H1 (cell line): Measurements from ENCODE around the gene SNRK. TPM values are rescaled to one million over a fixed set of nuclear protein-coding genes. Genes with fewer than 3 reads are reported as not detected.

Experiments used
- CTCF ChIA-PET: fragments of 300-600 bp; sonication (Branson Sonifier 250); formaldehyde crosslinking; loops from one replicate; lab custom pipeline; 2021; ENCODE audit not compliant: partially characterized antibody; lab: Charles Lee
- POLR2A ChIA-PET: fragments of 300-600 bp; sonication (Branson Sonifier 250); formaldehyde crosslinking; loops from one replicate; lab custom pipeline; 2021; ENCODE audit warnings: inconsistent platforms; ENCODE audit not compliant: partially characterized antibody; lab: Charles Lee
- DNase-seq, 2 experiments: peaks; one replicate each; pipeline versions ENCODE4 v3.0.0 to v3.0.0-alpha.2; 2010 to 2022; ENCODE audit warnings: low spot score in 2 of 2, low read depth in 1 of 2, mixed read lengths in 1 of 2
- FAIRE-seq: peaks from 2 replicates; lab custom pipeline; 2011; peaks lifted over from hg19 to GRCh38; lab: Jason Lieb, UNC
- H2AFZ ChIP-seq: 2 replicates; pipeline ENCODE4 v1.8.1; 2012; ENCODE audit warnings: low read length, inconsistent platforms
- H2AK5ac ChIP-seq: 2 replicates; pipeline ENCODE4 v1.6.1; 2013; ENCODE audit warnings: low read depth, low read length
- H2BK120ac ChIP-seq: replicated peaks from 2 replicates; pipeline ENCODE3; 2013; ENCODE audit warnings: low read depth, low read length, inconsistent platforms
- H2BK12ac ChIP-seq: 2 replicates; pipeline ENCODE4 v1.6.1; 2013; ENCODE audit warnings: low read depth, low read length
- H2BK15ac ChIP-seq: 2 replicates; pipeline ENCODE4 v1.6.1; 2013; ENCODE audit warnings: low read length
- H2BK20ac ChIP-seq: 2 replicates; pipeline ENCODE4 v1.6.1; 2013; ENCODE audit warnings: low read length
- H2BK5ac ChIP-seq: 2 replicates; pipeline ENCODE4 v1.6.1; 2013; ENCODE audit warnings: low read depth, low read length
- H3K14ac ChIP-seq: 2 replicates; pipeline ENCODE4 v1.6.1; 2013; ENCODE audit warnings: inconsistent platforms; ENCODE audit not compliant: insufficient read length
- H3K18ac ChIP-seq: 2 replicates; pipeline ENCODE4 v1.6.1; 2013; ENCODE audit warnings: low read length; ENCODE audit errors: extremely low read depth
- H3K23ac ChIP-seq: 2 replicates; pipeline ENCODE4 v1.6.1; 2013; ENCODE audit warnings: inconsistent platforms; ENCODE audit not compliant: insufficient read length
- H3K23me2 ChIP-seq: 2 replicates; pipeline ENCODE4 v1.6.1; 2013; ENCODE audit warnings: low read depth, low read length
- H3K27ac ChIP-seq: 2 replicates; pipeline ENCODE4 v1.6.1; 2011; ENCODE audit warnings: low read depth, low read length, inconsistent platforms
- H3K27me3 ChIP-seq, 4 experiments: replicated peaks in 1 of 4; 1 replicate in 1 of 4; 2 replicates in 3 of 4; pipeline versions ENCODE4 v1.6.1 to v1.8.1; 2011 to 2013; ENCODE audit warnings: low read length in 3 of 4, mild to moderate bottlenecking in 3 of 4, inconsistent platforms in 2 of 4, mixed read lengths in 2 of 4, moderate library complexity in 1 of 4; ENCODE audit not compliant: control insufficient read depth in 3 of 4, insufficient read depth in 3 of 4; ENCODE audit errors: extremely low read depth in 1 of 4
- H3K36me3 ChIP-seq, 4 experiments: 2 replicates each; pipeline versions ENCODE4 v1.6.1 to v1.8.1; 2011 to 2013; ENCODE audit warnings: mild to moderate bottlenecking in 4 of 4, low read length in 3 of 4, moderate library complexity in 2 of 4, control low read depth in 1 of 4, inconsistent platforms in 1 of 4; ENCODE audit not compliant: insufficient read depth in 4 of 4, control insufficient read depth in 2 of 4
- H3K4ac ChIP-seq: replicated peaks from 2 replicates; pipeline ENCODE3; 2013; ENCODE audit warnings: low read length, low read depth, mixed read lengths, inconsistent platforms; ENCODE audit not compliant: insufficient read length
- H3K4me1 ChIP-seq, 4 experiments: replicated peaks in 1 of 4; 1 replicate in 1 of 4; 2 replicates in 3 of 4; pipeline versions ENCODE4 v1.6.1 to v1.8.1; 2011 to 2013; ENCODE audit warnings: low read length in 3 of 4, inconsistent platforms in 2 of 4, mixed read lengths in 1 of 4; ENCODE audit not compliant: insufficient read depth in 4 of 4, control insufficient read depth in 3 of 4
- H3K4me2 ChIP-seq, 2 experiments: 2 replicates each; pipeline versions ENCODE4 v1.6.1 to v1.8.1; 2011 to 2013; ENCODE audit warnings: low read depth in 2 of 2, low read length in 2 of 2, control low read depth in 1 of 2, inconsistent platforms in 1 of 2, mild to moderate bottlenecking in 1 of 2; ENCODE audit not compliant: insufficient read depth in 1 of 2
- H3K4me3 ChIP-seq, 4 experiments: fragments of 200-600, 300-600 bp in 1 of 4; sonication (generic), shearing (Covaris generic), sonication (Bioruptor Twin) in 1 of 4; 2 replicates each; pipeline versions ENCODE4 v1.5.1 to v1.8.1; 2011 to 2016; ENCODE audit warnings: low read length in 4 of 4, low read depth in 3 of 4, control low read depth in 2 of 4, inconsistent platforms in 2 of 4, mild to moderate bottlenecking in 2 of 4, mixed read lengths in 1 of 4, moderate library complexity in 1 of 4; ENCODE audit not compliant: insufficient read depth in 2 of 4; ENCODE audit errors: extremely low read depth in 1 of 4
- H3K56ac ChIP-seq: replicated peaks from 2 replicates; pipeline ENCODE3; 2013; ENCODE audit warnings: low read depth, mild to moderate bottlenecking, mixed read lengths, low read length, inconsistent platforms; ENCODE audit not compliant: insufficient read length
- H3K79me1 ChIP-seq: 2 replicates; pipeline ENCODE4 v1.6.1; 2013; ENCODE audit warnings: low read depth, low read length, control low read depth
- H3K79me2 ChIP-seq, 2 experiments: 2 replicates each; pipeline versions ENCODE4 v1.6.1 to v1.8.1; 2012 to 2013; ENCODE audit warnings: low read length in 2 of 2, mild to moderate bottlenecking in 2 of 2, inconsistent platforms in 1 of 2; ENCODE audit not compliant: insufficient read depth in 2 of 2, control insufficient read depth in 1 of 2
- H3K9ac ChIP-seq, 4 experiments: replicated peaks in 1 of 4; 1 replicate in 1 of 4; 2 replicates in 3 of 4; pipeline versions ENCODE4 v1.6.1 to v1.8.1; 2011 to 2013; ENCODE audit warnings: low read depth in 3 of 4, low read length in 3 of 4, control low read depth in 2 of 4, mild to moderate bottlenecking in 2 of 4, moderate library complexity in 2 of 4, inconsistent platforms in 1 of 4; ENCODE audit errors: extremely low read depth in 1 of 4
- H3K9me3 ChIP-seq, 2 experiments: 2 replicates each; pipeline versions ENCODE4 v1.6.1 to v1.8.1; 2012 to 2013; ENCODE audit warnings: mild to moderate bottlenecking in 2 of 2, moderate library complexity in 2 of 2, control low read depth in 1 of 2, inconsistent platforms in 1 of 2, low read depth in 1 of 2, low read length in 1 of 2, mixed read lengths in 1 of 2; ENCODE audit not compliant: insufficient read depth in 2 of 2
- H4K20me1 ChIP-seq, 2 experiments: replicated peaks in 1 of 2; 2 replicates each; pipeline versions ENCODE3 to v1.8.1; 2011 to 2013; ENCODE audit warnings: inconsistent platforms in 2 of 2, low read length in 2 of 2, mild to moderate bottlenecking in 1 of 2; ENCODE audit not compliant: insufficient read depth in 2 of 2, control insufficient read depth in 1 of 2
- H4K5ac ChIP-seq: 2 replicates; pipeline ENCODE4 v1.6.1; 2013; ENCODE audit warnings: low read length, low read depth, mixed read lengths, inconsistent platforms; ENCODE audit not compliant: insufficient read length
- H4K8ac ChIP-seq: 2 replicates; pipeline ENCODE4 v1.8.0; 2013; ENCODE audit warnings: mild to moderate bottlenecking, moderate library complexity, low read length, inconsistent platforms; ENCODE audit not compliant: insufficient read depth; ENCODE audit errors: extremely low read depth
- H4K91ac ChIP-seq: replicated peaks from 2 replicates; pipeline ENCODE3; 2013; ENCODE audit warnings: low read length, mixed read lengths, inconsistent platforms; ENCODE audit not compliant: insufficient read length
- KDM5A ChIP-seq: fragments of 200-600 bp; IDR thresholded peaks from 2 replicates; pipeline ENCODE4 v1.7.1; 2012; ENCODE audit warnings: mild to moderate bottlenecking, low read length, inconsistent platforms, mixed read lengths
- WGBS, 2 experiments: shearing (Covaris generic) in 1 of 2; methylation state at CpG; one replicate each; pipeline versions ENCODE4 v1.1.6 to v1.1.7; 2013 to 2015; ENCODE audit warnings: low lambda C conversion rate in 2 of 2, mixed read lengths in 2 of 2, inconsistent platforms in 1 of 2, low coverage in 1 of 2, missing lambda C conversion rate in 1 of 2; ENCODE audit not compliant: insufficient replicate concordance in 2 of 2, insufficient coverage in 1 of 2, insufficient read length in 1 of 2; ENCODE audit errors: extremely low coverage in 1 of 2, missing lambda C conversion rate in 1 of 2; 5-methylcytosine and 5-hydroxymethylcytosine counted together
- polyA plus RNA-seq, 7 experiments: library from polyadenylated mRNA; depleted of rRNA in 3 of 7; stranded (reverse) in 5 of 7; unstranded in 2 of 7; fragments of >200 nt in 5 of 7; fragments of 200-250 nt in 2 of 7; gene quantifications; 1 replicate in 5 of 7; 2 replicates in 1 of 7; 4 replicates in 1 of 7; pipeline versions ENCODE4 v1.2.1 to v1.2.3, GENCODE V29; 2011 to 2013; ENCODE audit warnings: missing spikeins in 2 of 7, mixed read lengths in 2 of 7
- total RNA-seq: library from RNA; stranded (reverse); fragmentation: NEBNext Ultra II Directional; extraction: Animal tissue kit (Norgen Biotek cat#: 25700); gene quantifications from 2 replicates; pipeline ENCODE4 v1.2.1, GENCODE V29; 2021

The SNRK gene
- total and polyA plus RNA-seq, 2 of the 8 experiments (the other 6 are each of a cell fraction or from before 2014, with no cell fraction given): 4.4 to 11.7 TPM

DNA sequence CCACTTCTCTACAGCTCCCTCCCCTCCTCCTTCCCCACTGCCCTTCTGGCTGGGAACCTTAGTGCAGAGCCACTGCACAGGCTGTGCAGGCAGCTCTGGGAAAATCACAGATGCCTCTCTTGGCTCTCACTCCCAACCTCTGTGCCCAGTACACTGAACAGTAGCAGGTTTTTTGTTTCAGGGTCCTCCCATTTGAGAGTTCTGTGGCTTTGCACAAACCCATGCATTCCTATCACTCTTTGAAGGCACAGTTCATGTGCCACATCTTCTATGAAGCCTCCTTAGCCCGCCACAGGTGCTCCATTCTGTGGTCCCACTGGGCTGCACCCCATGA is 103.9 kb downstream of the SNRK start:
- DNase-seq (no peak), FAIRE-seq (no peak)
- POLR2A ChIA-PET: no interaction called here
- Histone ChIP-seq H3K18ac (no peak overlapping the region), H2BK5ac (no peak overlapping the region), H3K56ac (no peak overlapping the region), H3K23ac (no peak overlapping the region), H2BK12ac (no peak overlapping the region), H3K36me3 (peaks cover 0 to 4% (median 0%) of the 10 kb centered on the region in 4 experiments; a peak in 1 of 8 replicates), H4K5ac (no peak overlapping the region), H2BK20ac (no peak overlapping the region), H2AK5ac (no peak overlapping the region), H3K23me2 (peaks cover 4% of the 10 kb centered on the region; the same call in 1 of the 2 replicates), H3K9me3 (no peaks in the 10 kb centered on the region), H4K8ac (no peak overlapping the region), H3K4me3 (no peak overlapping the region), H3K4me2 (no peak overlapping the region), H3K14ac (no peak overlapping the region), H4K20me1 (no peaks in the 10 kb centered on the region), H2BK120ac (no peak overlapping the region), H2AFZ (no peak overlapping the region), H3K9ac (no peak overlapping the region), H3K4me1 (peaks cover 3 to 7% (median 4%) of the 10 kb centered on the region in 4 experiments; a peak in 6 of 7 replicates), H3K27me3 (no peaks in the 10 kb centered on the region), H3K4ac (no peak overlapping the region), H3K79me2 (no peaks in the 10 kb centered on the region), H4K91ac (no peak overlapping the region), H3K79me1 (no peaks in the 10 kb centered on the region), H2BK15ac (no peak overlapping the region), H3K27ac (no peak overlapping the region)
- CTCF ChIA-PET: interaction anchor here (1.5 to 2.4 kb wide), 4 partner anchors 10 to 112 kb away, joined by 4 to 10 read pairs (median 7); no protein-coding TSS in a partner anchor
- no peak for TF ChIP-seq KDM5A
- WGBS, 2 experiments: 83% methylated on average over 1 of the region's 1 CpG; no CpG with 5 or more reads in 1 of the 2 experiments
